Activated CD8-positive, alpha-beta memory T cell treated with anti-CD3 and anti-CD28 coated beads for 36 hours (primary cell): ENCODE measurements around the gene PRRT4. TPM values are rescaled to one million over a fixed set of nuclear protein-coding genes. Genes with fewer than 3 reads are reported as not detected.

Experiments
- total RNA-seq, 2 experiments: library from RNA; stranded (reverse); gene quantifications; one replicate each; pipeline ENCODE4 v1.2.3, GENCODE V29; 2021

Gene PRRT4
- total RNA-seq, 2 experiments from 2014 or later, result 0.23 to 0.27 TPM

Other genes with a start within 250 kb of the PRRT4 start
- not detected for gene LEP, start 120.4 kb downstream of the PRRT4 start, total RNA-seq
- gene RBM28, start 17.8 kb downstream of the PRRT4 start, total RNA-seq, result 10 to 100 TPM; 74.3 to 81.2 TPM
- gene IMPDH1, start 48.3 kb upstream of the PRRT4 start, total RNA-seq, result 10 to 100 TPM; 81.1 to 81.7 TPM
- 10 to 100 TPM; 49.9 to 53.1 TPM for gene HILPDA, start 94.2 kb upstream of the PRRT4 start, total RNA-seq
- gene METTL2B, start 115.1 kb upstream of the PRRT4 start, total RNA-seq, result 10 to 100 TPM; 59.3 to 60.4 TPM